ENCODE results near the gene GPC6.
A peak's percentile ranks its signal among the peaks of the same experiment; 100 is the strongest.

GPC6 gene

DNA sequence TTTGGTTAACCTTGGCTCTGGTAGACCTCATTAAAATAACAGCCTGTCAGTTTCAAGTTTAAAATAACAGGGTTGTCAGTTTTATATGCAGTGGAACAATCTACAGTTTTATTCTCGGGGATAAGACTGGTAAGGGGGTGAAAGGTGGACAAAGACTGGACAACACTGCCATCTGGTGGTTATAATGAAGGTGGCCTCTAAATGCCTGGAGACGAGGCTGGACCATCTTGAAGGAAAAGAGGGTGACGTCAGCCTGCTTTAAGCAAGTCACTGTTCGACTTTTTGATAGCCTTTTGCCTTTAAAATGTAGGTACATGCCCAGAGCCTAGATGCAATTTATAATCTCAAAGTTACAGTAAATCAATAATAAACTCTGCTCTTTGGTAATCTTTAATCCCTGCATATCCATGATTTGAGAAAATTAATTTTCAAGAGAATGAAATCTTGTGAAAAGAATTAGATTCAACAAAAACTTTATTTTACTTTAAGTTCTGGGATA, 1135.9 kb downstream of the GPC6 start:
- H3K4me1 ChIP-seq (ENCODE audit: control insufficient read depth, insufficient read depth, low read length) = peaks cover 6% of the 10 kb centered on the region
- no peaks in the 10 kb centered on the region for H3K27me3 ChIP-seq (replicated peaks; ENCODE audit: control insufficient read depth, insufficient read depth, low read length)
- no peaks in the 10 kb centered on the region for H3K36me3 ChIP-seq (ENCODE audit: control insufficient read depth, insufficient read depth, low read length, severe bottlenecking)
- H3K4me3 ChIP-seq (ENCODE audit: low read length) = no peak overlapping the region
- peak; percentile 95 for DNase-seq (ENCODE audit: low read depth)
- peak overlapping the region; percentile 20 for H3K9ac ChIP-seq (ENCODE audit: low read length)
- H3K9me3 ChIP-seq (ENCODE audit: control insufficient read depth, low read length) = no peaks in the 10 kb centered on the region

DNA sequence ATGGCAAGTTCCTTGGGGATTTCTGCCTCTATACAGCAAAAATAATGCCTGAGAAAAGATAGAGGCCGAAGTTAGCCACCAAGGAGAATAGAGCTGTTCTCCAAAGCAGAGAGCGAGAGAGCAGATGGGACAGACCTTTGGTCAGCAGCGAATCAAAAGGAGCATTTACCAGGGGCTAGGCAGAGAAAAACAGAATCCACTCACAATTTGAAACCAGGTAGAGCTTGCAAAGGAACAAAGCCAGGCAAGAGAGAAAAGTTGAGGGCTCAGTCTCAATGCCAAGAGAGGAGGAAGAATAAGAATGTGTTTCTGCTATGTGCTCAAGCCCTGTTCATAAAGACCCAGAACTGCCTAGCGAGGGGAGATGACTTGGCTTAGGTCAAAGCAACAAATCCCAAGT, 1140.1 kb downstream of the GPC6 start:
- peaks cover 6% of the 10 kb centered on the region for H3K4me1 ChIP-seq (ENCODE audit: control insufficient read depth, insufficient read depth, low read length)
- H3K4me3 ChIP-seq (ENCODE audit: low read length) = no peak overlapping the region

DNA sequence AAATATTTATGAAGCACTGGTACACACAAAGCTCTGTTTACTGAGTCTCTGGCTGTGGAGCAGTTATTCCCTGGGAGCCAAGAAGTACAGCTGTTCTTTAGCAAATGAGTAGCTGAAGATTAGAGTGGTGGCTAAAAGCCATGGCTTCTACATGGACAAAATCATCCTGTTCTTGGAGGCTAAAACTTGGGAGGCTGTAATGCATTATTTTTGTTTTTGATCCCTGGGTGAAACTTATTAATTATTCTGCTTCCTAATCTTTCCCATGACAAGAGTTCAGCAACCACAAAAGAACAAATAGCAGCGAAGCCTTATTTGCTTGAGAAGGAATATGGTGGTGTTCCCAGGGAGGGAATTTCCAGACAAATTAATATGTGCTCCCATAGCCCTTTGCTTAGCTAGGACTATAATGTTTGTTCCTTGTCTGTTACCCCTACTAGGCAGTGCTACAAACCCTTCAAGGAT, 1143.4 kb downstream of the GPC6 start:
- H3K4me3 ChIP-seq (ENCODE audit: low read length) = no peak overlapping the region
- H3K9ac ChIP-seq (ENCODE audit: low read length) = no peak overlapping the region
- no peaks in the 10 kb centered on the region for H3K36me3 ChIP-seq (ENCODE audit: control insufficient read depth, insufficient read depth, low read length, severe bottlenecking)
- no peaks in the 10 kb centered on the region for H3K27me3 ChIP-seq (replicated peaks; ENCODE audit: control insufficient read depth, insufficient read depth, low read length)
- no peak for DNase-seq (ENCODE audit: low read depth)
- H3K9me3 ChIP-seq (ENCODE audit: control insufficient read depth, low read length) = no peaks in the 10 kb centered on the region
- no peaks in the 10 kb centered on the region for H3K4me1 ChIP-seq (ENCODE audit: control insufficient read depth, insufficient read depth, low read length)

More for the DNA sequence above, 1140.1 kb downstream of the GPC6 start:
- Histone ChIP-seq H3K9me3 (ENCODE audit: control insufficient read depth, low read length) (no peaks in the 10 kb centered on the region), H3K36me3 (ENCODE audit: control insufficient read depth, insufficient read depth, low read length, severe bottlenecking) (no peaks in the 10 kb centered on the region), H3K9ac (ENCODE audit: low read length) (no peak overlapping the region), H3K27me3 (replicated peaks; ENCODE audit: control insufficient read depth, insufficient read depth, low read length) (no peaks in the 10 kb centered on the region)
- DNase-seq (ENCODE audit: low read depth) = no peak

DNA sequence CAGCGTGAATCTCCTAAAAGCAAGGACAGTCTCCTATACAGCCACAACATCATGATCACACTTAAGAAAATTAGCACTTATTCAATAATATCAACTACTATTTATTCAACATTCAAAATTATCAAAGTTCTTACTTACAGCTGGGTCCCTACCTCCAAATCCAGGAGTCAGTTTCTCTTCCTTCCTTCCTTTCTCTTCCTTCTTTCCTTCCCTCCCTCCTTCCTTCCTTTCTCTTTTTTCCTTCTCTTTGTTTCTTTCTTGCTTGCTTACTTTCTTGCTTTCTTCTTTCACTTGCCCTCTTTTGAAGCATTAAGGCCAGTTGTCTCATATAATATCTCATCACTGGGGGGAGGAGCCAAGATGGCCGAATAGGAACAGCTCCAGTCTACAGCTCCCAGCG, 1145.2 kb downstream of the GPC6 start:
- no peak overlapping the region for H3K4me3 ChIP-seq (ENCODE audit: low read length)
- DNase-seq (ENCODE audit: low read depth) = no peak
- no peaks in the 10 kb centered on the region for H3K9me3 ChIP-seq (ENCODE audit: control insufficient read depth, low read length)
- no peak overlapping the region for H3K9ac ChIP-seq (ENCODE audit: low read length)
- no peaks in the 10 kb centered on the region for H3K36me3 ChIP-seq (ENCODE audit: control insufficient read depth, insufficient read depth, low read length, severe bottlenecking)
- H3K27me3 ChIP-seq (replicated peaks; ENCODE audit: control insufficient read depth, insufficient read depth, low read length) = no peaks in the 10 kb centered on the region
- no peaks in the 10 kb centered on the region for H3K4me1 ChIP-seq (ENCODE audit: control insufficient read depth, insufficient read depth, low read length)

DNA sequence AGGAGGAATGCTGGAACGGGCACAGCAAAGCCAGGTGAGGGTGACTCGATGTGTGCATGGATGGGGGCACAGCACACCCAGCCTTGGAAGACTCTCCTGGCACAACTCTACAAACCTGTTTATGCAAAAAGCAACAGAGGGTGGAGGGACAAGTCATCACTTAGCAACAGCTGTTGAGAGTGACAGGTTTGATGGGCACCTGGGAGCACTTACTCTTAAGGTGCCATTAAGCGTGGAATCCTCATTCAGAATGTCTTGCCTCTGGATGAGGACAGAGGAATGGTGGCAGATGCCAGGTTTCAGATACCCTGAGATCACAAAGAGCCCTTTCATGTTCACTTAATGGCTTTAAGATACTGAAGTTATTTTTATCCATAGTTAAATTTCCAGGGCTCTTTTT, 1155.9 kb downstream of the GPC6 start:
- H3K27me3 ChIP-seq (replicated peaks; ENCODE audit: control insufficient read depth, insufficient read depth, low read length) = no peaks in the 10 kb centered on the region
- no peak overlapping the region for H3K9ac ChIP-seq (ENCODE audit: low read length)
- H3K4me1 ChIP-seq (ENCODE audit: control insufficient read depth, insufficient read depth, low read length) = no peaks in the 10 kb centered on the region
- H3K9me3 ChIP-seq (ENCODE audit: control insufficient read depth, low read length) = no peaks in the 10 kb centered on the region
- H3K4me3 ChIP-seq (ENCODE audit: low read length) = no peak overlapping the region
- H3K36me3 ChIP-seq (ENCODE audit: control insufficient read depth, insufficient read depth, low read length, severe bottlenecking) = no peaks in the 10 kb centered on the region
- DNase-seq (ENCODE audit: low read depth) = no peak

DNA sequence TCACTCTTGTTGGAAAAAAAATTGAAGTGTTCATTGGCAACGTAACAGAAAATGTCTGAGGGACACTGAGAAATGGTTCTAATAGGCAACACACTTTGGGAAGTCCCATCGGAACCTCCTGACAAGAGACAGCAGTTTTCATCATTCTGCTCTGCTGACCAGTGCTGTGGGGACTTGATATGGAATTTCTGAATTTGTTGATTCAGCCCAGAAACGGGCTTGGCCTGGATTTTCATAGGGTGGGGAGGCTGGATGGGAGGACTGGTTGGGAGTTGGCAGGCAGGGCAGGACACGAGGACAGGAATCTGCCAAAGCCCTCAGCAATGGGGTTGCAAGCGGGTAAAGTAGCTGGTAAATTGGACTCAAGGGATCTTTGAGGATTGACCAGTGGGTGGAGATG, 1156.4 kb downstream of the GPC6 start:
- Histone ChIP-seq H3K9ac (ENCODE audit: low read length) (no peak overlapping the region), H3K27me3 (replicated peaks; ENCODE audit: control insufficient read depth, insufficient read depth, low read length) (no peaks in the 10 kb centered on the region), H3K36me3 (ENCODE audit: control insufficient read depth, insufficient read depth, low read length, severe bottlenecking) (no peaks in the 10 kb centered on the region), H3K4me1 (ENCODE audit: control insufficient read depth, insufficient read depth, low read length) (no peaks in the 10 kb centered on the region), H3K4me3 (ENCODE audit: low read length) (no peak overlapping the region), H3K9me3 (ENCODE audit: control insufficient read depth, low read length) (no peaks in the 10 kb centered on the region)
- DNase-seq (ENCODE audit: low read depth) = no peak

DNA sequence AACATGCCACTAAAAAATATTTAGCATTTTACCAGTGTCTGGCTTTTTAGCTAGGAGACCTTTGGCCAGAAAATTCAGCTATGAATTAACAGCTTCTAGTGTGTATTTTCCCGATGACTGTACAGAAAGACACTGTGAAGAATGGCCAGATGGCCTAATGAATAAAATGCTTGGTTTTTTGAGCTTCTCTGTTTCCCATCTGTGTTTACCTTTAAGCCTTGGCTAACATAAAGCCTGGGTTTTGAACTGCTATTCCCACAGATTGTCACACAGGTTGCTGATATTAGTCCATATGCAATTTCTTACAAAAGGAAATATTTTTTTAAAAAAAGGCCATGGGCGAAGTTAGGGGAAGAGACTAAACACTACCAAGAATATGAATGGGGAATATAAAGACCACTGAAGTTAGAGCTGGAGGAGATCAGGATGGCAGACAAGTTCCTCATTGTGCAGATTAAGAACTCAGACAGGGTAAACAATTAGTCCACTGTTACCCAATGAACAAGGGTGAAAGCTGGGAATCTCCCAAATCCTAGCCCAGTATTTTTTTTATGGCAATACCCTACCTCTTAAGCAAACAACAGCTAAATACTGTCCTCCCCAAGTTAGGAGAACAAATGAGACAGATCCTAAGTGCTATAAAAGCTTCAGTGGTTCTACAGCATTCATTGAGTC, 1157.8 kb downstream of the GPC6 start:
- Histone ChIP-seq H3K27me3 (replicated peaks; ENCODE audit: control insufficient read depth, insufficient read depth, low read length) (no peaks in the 10 kb centered on the region), H3K9me3 (ENCODE audit: control insufficient read depth, low read length) (no peaks in the 10 kb centered on the region), H3K4me1 (ENCODE audit: control insufficient read depth, insufficient read depth, low read length) (no peaks in the 10 kb centered on the region), H3K4me3 (ENCODE audit: low read length) (no peak overlapping the region), H3K9ac (ENCODE audit: low read length) (no peak overlapping the region), H3K36me3 (ENCODE audit: control insufficient read depth, insufficient read depth, low read length, severe bottlenecking) (no peaks in the 10 kb centered on the region)
- no peak for DNase-seq (ENCODE audit: low read depth)

DNA sequence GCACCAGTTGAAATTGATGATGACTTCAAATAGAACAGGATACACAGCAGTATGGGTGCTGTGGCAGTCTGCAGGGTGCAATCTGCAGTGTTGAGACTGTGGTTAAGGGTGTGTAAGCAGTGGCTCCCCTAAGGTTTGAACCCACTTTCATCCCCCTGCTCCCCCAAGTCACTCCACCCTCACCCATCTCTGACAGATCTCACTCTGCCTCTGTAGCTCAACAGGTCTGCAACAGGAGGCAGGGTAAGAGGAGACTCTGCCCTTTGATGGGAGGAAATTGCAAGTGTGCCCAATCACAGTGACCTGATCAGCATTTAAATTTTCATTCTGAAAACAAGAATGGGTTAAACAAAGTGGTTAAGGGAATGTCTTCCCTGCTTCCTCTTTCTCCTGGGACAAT, 1160.4 kb downstream of the GPC6 start:
- Histone ChIP-seq H3K4me1 (ENCODE audit: control insufficient read depth, insufficient read depth, low read length) (peaks cover 5% of the 10 kb centered on the region), H3K27me3 (replicated peaks; ENCODE audit: control insufficient read depth, insufficient read depth, low read length) (no peaks in the 10 kb centered on the region), H3K9ac (ENCODE audit: low read length) (no peak overlapping the region), H3K4me3 (ENCODE audit: low read length) (no peak overlapping the region), H3K36me3 (ENCODE audit: control insufficient read depth, insufficient read depth, low read length, severe bottlenecking) (no peaks in the 10 kb centered on the region), H3K9me3 (ENCODE audit: control insufficient read depth, low read length) (no peaks in the 10 kb centered on the region)
- no peak for DNase-seq (ENCODE audit: low read depth)

DNA sequence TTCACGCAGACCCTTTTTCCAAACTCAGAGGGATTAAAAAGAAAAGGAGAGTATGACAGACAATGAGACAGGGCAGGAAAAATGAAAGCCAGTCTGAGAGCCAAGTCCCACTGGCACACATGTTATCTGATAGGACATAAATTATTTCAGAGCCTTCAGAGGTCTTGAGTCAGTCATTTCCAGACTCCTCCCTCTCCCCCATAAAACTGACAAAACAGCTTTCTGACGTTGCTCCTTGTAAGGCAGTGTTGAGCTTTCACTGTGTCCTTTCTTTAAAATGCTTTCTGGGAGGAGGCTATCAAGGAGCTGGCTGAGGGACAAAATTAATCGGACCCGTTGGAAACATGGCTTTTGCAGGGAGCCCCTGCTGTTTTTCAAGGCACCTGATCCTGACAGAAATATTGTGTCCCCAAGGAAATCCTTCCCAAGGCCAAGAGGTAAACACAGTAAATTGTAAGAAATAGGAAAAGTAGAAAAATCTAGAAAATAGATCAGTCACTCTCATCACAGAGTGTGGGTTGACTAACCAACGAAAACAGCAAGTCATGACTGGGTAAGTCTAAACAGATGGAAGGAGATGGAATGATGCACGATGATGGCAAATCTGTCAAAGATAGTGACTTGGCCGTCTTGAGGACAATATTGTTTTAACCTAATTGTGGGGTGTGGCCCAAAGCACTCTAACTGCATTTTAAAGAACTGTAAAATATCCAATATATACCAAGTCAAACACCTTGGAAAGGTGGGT, 1163.2 kb downstream of the GPC6 start:
- no peak overlapping the region for H3K9ac ChIP-seq (ENCODE audit: low read length)
- H3K36me3 ChIP-seq (ENCODE audit: control insufficient read depth, insufficient read depth, low read length, severe bottlenecking) = no peaks in the 10 kb centered on the region
- H3K4me3 ChIP-seq (ENCODE audit: low read length) = no peak overlapping the region
- no peaks in the 10 kb centered on the region for H3K9me3 ChIP-seq (ENCODE audit: control insufficient read depth, low read length)
- DNase-seq (ENCODE audit: low read depth) = no peak
- H3K27me3 ChIP-seq (replicated peaks; ENCODE audit: control insufficient read depth, insufficient read depth, low read length) = no peaks in the 10 kb centered on the region
- peaks cover 5% of the 10 kb centered on the region for H3K4me1 ChIP-seq (ENCODE audit: control insufficient read depth, insufficient read depth, low read length)

DNA sequence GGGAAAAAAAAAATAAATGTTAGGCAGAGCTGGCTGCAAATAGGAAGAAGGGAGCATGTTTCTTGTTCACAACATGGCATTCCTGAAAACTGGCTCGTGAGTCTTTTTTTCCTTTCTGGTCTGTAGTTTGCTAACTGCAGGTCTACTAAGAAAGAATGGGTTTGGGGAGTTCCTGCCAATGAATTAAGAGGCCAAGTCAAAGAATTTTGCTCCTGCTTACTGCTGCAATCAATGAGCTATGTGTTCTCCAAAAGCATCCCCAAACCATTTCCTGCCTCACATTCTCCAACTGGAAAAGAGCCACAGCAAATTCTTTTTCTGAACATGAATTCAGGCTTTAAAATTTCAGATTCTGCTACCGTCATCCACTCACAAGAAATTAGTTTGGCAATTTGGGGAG, 1164.3 kb downstream of the GPC6 start:
- no peaks in the 10 kb centered on the region for H3K9me3 ChIP-seq (ENCODE audit: control insufficient read depth, low read length)
- no peaks in the 10 kb centered on the region for H3K27me3 ChIP-seq (replicated peaks; ENCODE audit: control insufficient read depth, insufficient read depth, low read length)
- no peaks in the 10 kb centered on the region for H3K36me3 ChIP-seq (ENCODE audit: control insufficient read depth, insufficient read depth, low read length, severe bottlenecking)
- no peak overlapping the region for H3K4me3 ChIP-seq (ENCODE audit: low read length)
- H3K9ac ChIP-seq (ENCODE audit: low read length) = no peak overlapping the region
- DNase-seq (ENCODE audit: low read depth) = no peak
- peaks cover 5% of the 10 kb centered on the region for H3K4me1 ChIP-seq (ENCODE audit: control insufficient read depth, insufficient read depth, low read length)

DNA sequence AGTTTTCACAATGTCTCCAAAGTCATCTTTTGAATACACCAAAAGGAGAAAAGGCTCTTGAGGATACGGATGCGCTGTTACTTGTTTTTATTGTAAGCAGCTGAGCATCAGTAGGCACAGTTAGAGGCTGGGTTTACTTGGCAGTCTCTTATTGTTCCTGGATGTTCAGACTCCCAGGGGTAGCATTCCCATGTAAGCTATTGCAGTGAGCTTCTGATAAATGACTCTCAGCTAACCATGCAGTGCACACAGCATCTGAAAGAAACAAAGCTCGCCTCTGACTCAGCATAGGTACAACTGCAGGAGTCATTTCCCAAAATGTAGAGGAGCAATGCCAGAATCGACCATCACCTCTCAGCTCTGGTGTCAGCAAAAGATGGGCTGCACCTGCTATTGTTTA, 1168.1 kb downstream of the GPC6 start:
- no peak for DNase-seq (ENCODE audit: low read depth)
- H3K36me3 ChIP-seq (ENCODE audit: control insufficient read depth, insufficient read depth, low read length, severe bottlenecking) = peaks cover 6% of the 10 kb centered on the region
- no peak overlapping the region for H3K9ac ChIP-seq (ENCODE audit: low read length)
- H3K4me1 ChIP-seq (ENCODE audit: control insufficient read depth, insufficient read depth, low read length) = peaks cover 5% of the 10 kb centered on the region
- H3K9me3 ChIP-seq (ENCODE audit: control insufficient read depth, low read length) = no peaks in the 10 kb centered on the region
- H3K4me3 ChIP-seq (ENCODE audit: low read length) = no peak overlapping the region
- H3K27me3 ChIP-seq (replicated peaks; ENCODE audit: control insufficient read depth, insufficient read depth, low read length) = no peaks in the 10 kb centered on the region

Data from adipocyte (in vitro differentiated cells).